NT2/D1 (cell line): ENCODE data around the gene FBLIM1.

Experiments
- DNase-seq: peaks from one replicate; pipeline ENCODE4 v3.0.0-alpha.2; 2011; ENCODE audit warnings: low read depth, low spot score
- H3K27me3 ChIP-seq: 2 replicates; pipeline ENCODE4 v1.6.0; 2011; ENCODE audit warnings: mild to moderate bottlenecking; ENCODE audit not compliant: insufficient read length, insufficient read depth
- H3K36me3 ChIP-seq: 2 replicates; pipeline ENCODE4 v1.6.1; 2011; ENCODE audit warnings: mild to moderate bottlenecking, low read length, mixed read lengths; ENCODE audit not compliant: insufficient read depth, insufficient read length
- H3K4me1 ChIP-seq: 2 replicates; pipeline ENCODE4 v1.5.1; 2011; ENCODE audit not compliant: insufficient read depth, insufficient read length
- H3K4me3 ChIP-seq: 2 replicates; pipeline ENCODE4 v1.5.1; 2011; ENCODE audit warnings: low read depth; ENCODE audit not compliant: insufficient read length
- H3K9ac ChIP-seq: 2 replicates; pipeline ENCODE4 v1.6.0; 2011; ENCODE audit warnings: low read depth; ENCODE audit not compliant: insufficient read length
- H3K9me3 ChIP-seq: 2 replicates; pipeline ENCODE4 v1.5.1; 2011; ENCODE audit warnings: mild to moderate bottlenecking, low read length; ENCODE audit not compliant: insufficient read depth
- SUZ12 ChIP-seq: IDR thresholded peaks from 2 replicates; pipeline ENCODE4 v1.6.1; 2011; ENCODE audit not compliant: insufficient read length, insufficient read depth; ENCODE audit errors: extremely low read depth
- YY1 ChIP-seq: IDR thresholded peaks from 2 replicates; pipeline ENCODE4 v1.6.1; 2011; ENCODE audit not compliant: insufficient read length, insufficient read depth
- ZNF274 ChIP-seq: IDR thresholded peaks from 2 replicates; pipeline ENCODE4 v1.6.1; 2011; ENCODE audit warnings: mild to moderate bottlenecking, low read depth, low read length

FBLIM1 gene

GRCh38 chr1:15731735-15732685 is 26.6 kb upstream of the FBLIM1 start:
- peaks cover 7% of the 10 kb centered on the region for H3K4me1 ChIP-seq
- H3K9ac ChIP-seq = no peak overlapping the region
- H3K9me3 ChIP-seq = no peaks in the 10 kb centered on the region
- no peak overlapping the region for H3K4me3 ChIP-seq
- peaks cover 78% of the 10 kb centered on the region for H3K36me3 ChIP-seq
- TF ChIP-seq ZNF274 (no peak), SUZ12 (no peak), YY1 (no peak)
- DNase-seq = no peak
- H3K27me3 ChIP-seq = no peaks in the 10 kb centered on the region

- no peaks in the 10 kb centered on the region for H3K9me3 ChIP-seq
- H3K36me3 ChIP-seq = peaks cover 71% of the 10 kb centered on the region
- DNase-seq = no peak
- no peaks in the 10 kb centered on the region for H3K27me3 ChIP-seq
- TF ChIP-seq ZNF274 (no peak), YY1 (no peak), SUZ12 (no peak)
- no peak overlapping the region for H3K9ac ChIP-seq
- H3K4me3 ChIP-seq = no peak overlapping the region
- H3K4me1 ChIP-seq = peaks cover 9% of the 10 kb centered on the region
These were observed 25.9 kb upstream of the FBLIM1 start for GRCh38 chr1:15732686-15733081.

DNA sequence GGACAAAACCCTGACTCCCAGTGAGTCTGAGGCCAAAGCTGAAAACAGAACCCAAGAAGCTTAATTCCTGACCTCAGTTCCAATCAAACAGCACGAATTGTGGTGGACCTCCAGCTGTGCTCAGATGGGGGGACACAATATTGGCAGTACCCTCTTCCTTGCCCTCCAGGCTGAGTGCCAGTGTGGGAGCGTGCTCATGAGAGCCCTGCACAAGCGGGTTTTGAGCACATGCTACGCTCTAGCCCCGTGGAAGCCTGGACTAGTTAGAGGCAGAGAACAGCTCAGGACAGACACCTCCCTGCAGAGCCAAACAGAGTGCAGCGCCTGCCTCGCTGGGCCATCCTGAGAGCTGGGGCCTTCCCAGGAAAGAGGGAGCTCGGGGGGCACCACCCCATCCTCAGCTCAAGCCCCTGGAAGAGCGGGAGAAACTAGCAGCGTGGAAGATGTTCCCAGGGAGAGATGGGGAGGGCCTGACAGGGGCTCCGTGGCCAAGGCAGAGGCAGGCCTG is 25.3 kb upstream of the FBLIM1 start:
- H3K4me3 ChIP-seq = no peak overlapping the region
- no peaks in the 10 kb centered on the region for H3K9me3 ChIP-seq
- no peaks in the 10 kb centered on the region for H3K27me3 ChIP-seq
- DNase-seq = no peak
- TF ChIP-seq SUZ12 (no peak), ZNF274 (no peak), YY1 (no peak)
- H3K36me3 ChIP-seq = peaks cover 68% of the 10 kb centered on the region
- H3K4me1 ChIP-seq = peaks cover 15% of the 10 kb centered on the region
- no peak overlapping the region for H3K9ac ChIP-seq

DNA sequence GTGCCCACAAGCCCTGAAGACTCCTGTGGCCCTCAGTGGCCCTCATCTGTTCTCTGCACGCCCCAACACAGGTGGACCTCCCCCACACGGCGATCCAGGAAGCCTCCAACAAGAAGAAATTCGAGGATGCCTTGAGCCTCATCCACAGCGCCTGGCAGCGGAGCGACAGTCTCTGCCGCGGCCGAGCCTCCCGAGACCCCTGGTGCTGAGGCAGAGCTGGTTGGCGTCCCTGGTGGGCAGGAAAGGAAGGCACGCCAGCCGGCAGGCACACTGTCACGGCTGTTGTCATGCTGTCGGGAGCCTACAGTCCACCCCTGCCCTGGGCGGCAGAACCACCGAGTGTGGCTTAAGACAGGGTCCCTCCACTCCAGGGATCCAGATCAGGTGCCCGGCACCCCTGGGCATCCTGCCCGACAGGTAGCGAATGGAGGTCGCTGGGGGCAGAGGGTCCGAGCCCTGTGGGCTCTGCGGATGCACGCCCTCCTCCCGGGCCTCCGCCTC is 24.8 kb upstream of the FBLIM1 start:
- DNase-seq = no peak
- no peak overlapping the region for H3K4me3 ChIP-seq
- H3K36me3 ChIP-seq = peaks cover 63% of the 10 kb centered on the region
- no peaks in the 10 kb centered on the region for H3K9me3 ChIP-seq
- no peaks in the 10 kb centered on the region for H3K27me3 ChIP-seq
- no peak overlapping the region for H3K9ac ChIP-seq
- peaks cover 16% of the 10 kb centered on the region for H3K4me1 ChIP-seq
- TF ChIP-seq SUZ12 (no peak), YY1 (no peak), ZNF274 (no peak)

- peaks cover 16% of the 10 kb centered on the region for H3K4me1 ChIP-seq
- H3K36me3 ChIP-seq = peaks cover 58% of the 10 kb centered on the region
- H3K9ac ChIP-seq = no peak overlapping the region
- no peaks in the 10 kb centered on the region for H3K27me3 ChIP-seq
- no peak for TF ChIP-seq ZNF274
- TF ChIP-seq SUZ12 = no peak
- no peak for TF ChIP-seq YY1
- DNase-seq = no peak
- H3K4me3 ChIP-seq = no peak overlapping the region
- H3K9me3 ChIP-seq = no peaks in the 10 kb centered on the region
These were observed 24.3 kb upstream of the FBLIM1 start for GRCh38 chr1:15734296-15734695.

DNA sequence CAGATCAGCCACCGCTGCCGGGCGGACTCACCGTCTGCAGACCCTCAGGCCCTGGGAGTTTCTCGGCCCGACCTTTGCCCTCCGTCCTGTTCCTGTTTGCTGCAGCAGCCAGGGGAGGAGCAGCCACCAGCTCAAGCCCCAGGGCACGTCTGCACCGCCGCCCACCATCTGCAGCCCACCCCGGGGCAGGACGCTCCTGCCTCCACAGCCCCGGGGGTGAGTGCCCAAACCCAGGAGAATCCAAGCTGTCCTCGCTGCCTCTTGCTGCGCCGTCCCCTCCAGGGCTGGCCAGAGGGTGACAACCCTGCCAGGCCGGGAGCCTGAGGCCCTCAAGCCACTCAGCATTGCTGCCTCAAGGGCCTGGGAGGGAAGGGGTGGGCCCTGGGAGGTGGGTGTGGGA is 23.7 kb upstream of the FBLIM1 start:
- peaks cover 56% of the 10 kb centered on the region for H3K36me3 ChIP-seq

GRCh38 chr1:15735304-15736037 is 23.1 kb upstream of the FBLIM1 start:
- Histone ChIP-seq H3K4me3 (no peak overlapping the region), H3K9ac (no peak overlapping the region), H3K27me3 (no peaks in the 10 kb centered on the region), H3K9me3 (no peaks in the 10 kb centered on the region), H3K36me3 (peaks cover 54% of the 10 kb centered on the region), H3K4me1 (peaks cover 16% of the 10 kb centered on the region)
- TF ChIP-seq SUZ12 (no peak), YY1 (no peak), ZNF274 (no peak)
- DNase-seq = no peak

More for the DNA sequence above, 23.7 kb upstream of the FBLIM1 start:
- Histone ChIP-seq H3K4me3 (no peak overlapping the region), H3K27me3 (no peaks in the 10 kb centered on the region), H3K9ac (no peak overlapping the region), H3K9me3 (no peaks in the 10 kb centered on the region), H3K4me1 (peaks cover 16% of the 10 kb centered on the region)
- TF ChIP-seq SUZ12 (no peak), ZNF274 (no peak), YY1 (no peak)
- DNase-seq = no peak
